Measurements from ENCODE around the gene CYP27B1. TPM values are rescaled to one million over a fixed set of nuclear protein-coding genes. Genes with fewer than 3 reads are reported as not detected.
A peak's percentile ranks its signal among the peaks of the same experiment; 100 is the strongest.

The CYP27B1 gene
- total RNA-seq, 4 donors from 2014 or later, result 0.27 to 0.57 (median 0.31) TPM; not detected in 1

GRCh38 chr12:57767876-57768275 is 998 bp upstream of the CYP27B1 start:
- Histone ChIP-seq H3K27ac (no peak overlapping the region), H3K4me3 (no peak overlapping the region), H3K4me1 (peaks cover 0 to 45% (median 31%) of the 10 kb centered on the region in 3 donors), H3K9me3 (no peaks in the 10 kb centered on the region), H3K36me3 (peaks cover 0 to 24% of the 10 kb centered on the region in 2 donors), H3K27me3 (peaks cover 43% of the 10 kb centered on the region)
- WGBS, 2 donors (ENCODE audit: low coverage in 1 of 2), result 80% methylated on average over 2 of the region's 3 CpGs; no CpG with 5 or more reads in 1 of the 2 donors
- no peak for TF ChIP-seq EP300 (IDR thresholded peaks at IDR 0.05)
- no peak for TF ChIP-seq POLR2AphosphoS5 (IDR thresholded peaks at IDR 0.05)
- TF ChIP-seq POLR2A (IDR thresholded peaks at IDR 0.05), result no peak
- no peak for ATAC-seq

DNA sequence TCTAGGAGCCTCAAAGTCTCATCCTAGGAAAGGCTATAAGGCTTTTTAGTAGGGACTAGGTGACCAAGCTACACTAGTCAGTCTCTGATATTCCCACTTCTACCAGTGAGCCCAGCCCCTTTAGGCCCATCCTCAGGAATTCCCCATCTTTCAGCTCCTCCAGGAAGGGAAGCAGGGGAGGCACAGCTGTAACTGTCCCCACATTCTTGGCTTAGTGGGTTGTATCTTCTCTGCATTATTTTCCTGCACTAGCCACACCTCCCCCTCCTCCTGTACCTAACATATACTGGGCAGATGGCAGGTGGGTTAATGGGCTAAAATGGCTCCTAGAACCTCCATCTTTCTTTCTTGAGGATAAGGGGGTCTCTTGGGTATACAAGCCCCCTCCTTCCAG is 424 bp upstream of the CYP27B1 start:
- ATAC-seq, result no peak
- TF ChIP-seq POLR2AphosphoS5 (IDR thresholded peaks at IDR 0.05) (no peak), POLR2A (IDR thresholded peaks at IDR 0.05) (no peak), EP300 (IDR thresholded peaks at IDR 0.05) (no peak)
- TF ChIP-seq, protein P1, sequence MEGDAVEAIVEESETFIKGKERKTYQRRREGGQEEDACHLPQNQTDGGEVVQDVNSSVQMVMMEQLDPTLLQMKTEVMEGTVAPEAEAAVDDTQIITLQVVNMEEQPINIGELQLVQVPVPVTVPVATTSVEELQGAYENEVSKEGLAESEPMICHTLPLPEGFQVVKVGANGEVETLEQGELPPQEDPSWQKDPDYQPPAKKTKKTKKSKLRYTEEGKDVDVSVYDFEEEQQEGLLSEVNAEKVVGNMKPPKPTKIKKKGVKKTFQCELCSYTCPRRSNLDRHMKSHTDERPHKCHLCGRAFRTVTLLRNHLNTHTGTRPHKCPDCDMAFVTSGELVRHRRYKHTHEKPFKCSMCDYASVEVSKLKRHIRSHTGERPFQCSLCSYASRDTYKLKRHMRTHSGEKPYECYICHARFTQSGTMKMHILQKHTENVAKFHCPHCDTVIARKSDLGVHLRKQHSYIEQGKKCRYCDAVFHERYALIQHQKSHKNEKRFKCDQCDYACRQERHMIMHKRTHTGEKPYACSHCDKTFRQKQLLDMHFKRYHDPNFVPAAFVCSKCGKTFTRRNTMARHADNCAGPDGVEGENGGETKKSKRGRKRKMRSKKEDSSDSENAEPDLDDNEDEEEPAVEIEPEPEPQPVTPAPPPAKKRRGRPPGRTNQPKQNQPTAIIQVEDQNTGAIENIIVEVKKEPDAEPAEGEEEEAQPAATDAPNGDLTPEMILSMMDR (IDR thresholded peaks at IDR 0.05), result no peak
- Histone ChIP-seq H3K27ac (no peak overlapping the region), H3K4me3 (no peak overlapping the region), H3K4me1 (peaks cover 0 to 42% (median 31%) of the 10 kb centered on the region in 3 donors), H3K27me3 (peaks cover 49% of the 10 kb centered on the region), H3K36me3 (peaks cover 0 to 24% of the 10 kb centered on the region in 2 donors), H3K9me3 (no peaks in the 10 kb centered on the region)

GRCh38 chr12:57765698-57766463 is 997 bp downstream of the CYP27B1 start:
- Histone ChIP-seq H3K36me3 (peaks cover 0 to 27% of the 10 kb centered on the region in 2 donors), H3K27ac (no peak overlapping the region), H3K27me3 (peaks cover 63% of the 10 kb centered on the region), H3K4me3 (peak overlapping the region in 1 of 2 donors; percentile 42), H3K4me1 (peaks cover 0 to 33% (median 28%) of the 10 kb centered on the region in 3 donors), H3K9me3 (no peaks in the 10 kb centered on the region)
- ATAC-seq, result peak; percentile 6
- WGBS, 2 donors (ENCODE audit: low coverage in 1 of 2), result 0% methylated on average over 2 of the region's 40 CpGs; no CpG with 5 or more reads in 1 of the 2 donors
- TF ChIP-seq POLR2A (IDR thresholded peaks at IDR 0.05) (no peak), EP300 (IDR thresholded peaks at IDR 0.05) (no peak), POLR2AphosphoS5 (IDR thresholded peaks at IDR 0.05) (no peak)
- TF ChIP-seq, protein P1 (IDR thresholded peaks at IDR 0.05), result no peak

- peaks cover 68% of the 10 kb centered on the region for H3K27me3 ChIP-seq
- no CpG with 5 or more reads among the region's 60 CpGs for WGBS, 2 donors (ENCODE audit: low coverage in 1 of 2)
- H3K36me3 ChIP-seq, result peaks cover 0 to 30% of the 10 kb centered on the region in 2 donors
- peak overlapping the region in 1 of 2 donors; percentile 42 for H3K4me3 ChIP-seq
- TF ChIP-seq POLR2A (IDR thresholded peaks at IDR 0.05) (no peak), EP300 (IDR thresholded peaks at IDR 0.05) (no peak)
- TF ChIP-seq, protein P1 (IDR thresholded peaks at IDR 0.05), result peak in 3 of 4 experiments; percentile 3 to 34 (median 16)
- no peaks in the 10 kb centered on the region for H3K9me3 ChIP-seq
- ATAC-seq, result peak; percentile 54
- H3K27ac ChIP-seq, result no peak overlapping the region
- peaks cover 0 to 30% (median 28%) of the 10 kb centered on the region in 3 donors for H3K4me1 ChIP-seq
These were observed 1.7 kb downstream of the CYP27B1 start for GRCh38 chr12:57765003-57765697.

DNA sequence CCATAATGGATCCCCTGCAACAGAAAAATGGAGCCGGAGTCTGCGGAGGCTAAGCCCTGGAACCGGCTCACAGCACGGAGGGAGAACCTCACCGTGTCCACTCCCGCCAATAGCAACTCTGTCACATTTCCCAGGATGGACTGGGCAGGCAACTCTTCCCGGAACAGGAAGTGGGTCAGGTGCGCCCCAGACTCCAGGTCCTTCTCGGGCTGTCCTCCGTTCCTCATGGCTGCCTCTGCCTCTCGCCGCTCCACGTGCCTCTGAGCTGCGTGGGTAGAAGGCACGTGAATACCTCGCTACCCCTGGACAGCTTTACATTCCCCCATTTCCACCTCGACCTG is 2.2 kb downstream of the CYP27B1 start:
- no peak for ATAC-seq
- H3K4me1 ChIP-seq, result peaks cover 0 to 30% (median 28%) of the 10 kb centered on the region in 3 donors
- peaks cover 68% of the 10 kb centered on the region for H3K27me3 ChIP-seq
- no peak overlapping the region for H3K27ac ChIP-seq
- TF ChIP-seq EP300 (IDR thresholded peaks at IDR 0.05) (no peak), POLR2AphosphoS5 (IDR thresholded peaks at IDR 0.05) (no peak), POLR2A (IDR thresholded peaks at IDR 0.05) (no peak)
- TF ChIP-seq, protein P1 (IDR thresholded peaks at IDR 0.05), result no peak
- H3K9me3 ChIP-seq, result no peaks in the 10 kb centered on the region
- WGBS, 2 donors (ENCODE audit: low coverage in 1 of 2), result 26 to 28% methylated on average over 6 to 9 of the region's 17 CpGs
- peaks cover 0 to 31% of the 10 kb centered on the region in 2 donors for H3K36me3 ChIP-seq
- peak overlapping the region in 1 of 2 donors; percentile 42 for H3K4me3 ChIP-seq

Measured in gastroesophageal sphincter (tissue), 4 donors.